ENCODE data around the gene ADM. TPM values are rescaled to one million over a fixed set of nuclear protein-coding genes. Genes with fewer than 3 reads are reported as not detected.

ADM gene
- total and polyA plus RNA-seq, 8 donors = 4.1 to 20.0 (median 7.4) TPM

GRCh38 chr11:10327254-10327653 is 22.4 kb downstream of the ADM start:
- peak overlapping the region in 2 of 4 donors; percentile 58 to 64 for H3K27ac ChIP-seq

GRCh38 chr11:10328314-10329098 is 23.6 kb downstream of the ADM start:
- WGBS, 2 donors = 50 to 60% methylated on average over 3 of the region's 3 CpGs
- H3K27ac ChIP-seq = peak overlapping the region; percentile 42 to 65 (median 56)
- intact Hi-C loops (cut with DNase I) = loop anchor here in 1 of 3 donors (10.0 kb wide), 1 partner anchor 574 kb away; no protein-coding TSS in a partner anchor
- no peak for TF ChIP-seq CTCF (IDR thresholded peaks at IDR 0.05)
- H3K36me3 ChIP-seq = no peaks in the 10 kb centered on the region
- no peaks in the 10 kb centered on the region for H3K9me3 ChIP-seq
- no peak for FAIRE-seq
- H3K4me3 ChIP-seq = no peak overlapping the region
- H3K27me3 ChIP-seq = no peaks in the 10 kb centered on the region
- peak in 1 of 6 donors; percentile 33 for DNase-seq
- peaks cover 25 to 40% (median 37%) of the 10 kb centered on the region in 3 donors for H3K4me1 ChIP-seq
- ATAC-seq = peak; percentile 20 to 68 (median 52)

More at GRCh38 chr11:10327254-10327653, 22.4 kb downstream of the ADM start:
- no peaks in the 10 kb centered on the region for H3K27me3 ChIP-seq
- H3K36me3 ChIP-seq = no peaks in the 10 kb centered on the region
- ATAC-seq (peak; percentile 5 to 47 (median 10)), DNase-seq (no peak), FAIRE-seq (no peak)
- peaks cover 25 to 48% (median 40%) of the 10 kb centered on the region in 3 donors for H3K4me1 ChIP-seq
- H3K4me3 ChIP-seq = no peak overlapping the region
- TF ChIP-seq CTCF (IDR thresholded peaks at IDR 0.05) = no peak
- intact Hi-C loops (cut with DNase I) = loop anchor here in 1 of 3 donors (10.0 kb wide), 1 partner anchor 572 kb away; no protein-coding TSS in a partner anchor
- H3K9me3 ChIP-seq = no peaks in the 10 kb centered on the region

- ATAC-seq = no peak
Observed at GRCh38 chr11:10329356-10329755, 24.5 kb downstream of the ADM start.

GRCh38 chr11:10329935-10330334 is 25.1 kb downstream of the ADM start:
- FAIRE-seq (peak; percentile 5), ATAC-seq (no peak), DNase-seq (no peak)
- Histone ChIP-seq H3K27ac (peak overlapping the region in 1 of 4 donors; percentile 64), H3K9me3 (no peaks in the 10 kb centered on the region), H3K36me3 (no peaks in the 10 kb centered on the region), H3K4me3 (no peak overlapping the region), H3K4me1 (peaks cover 25 to 37% (median 34%) of the 10 kb centered on the region in 3 donors), H3K27me3 (no peaks in the 10 kb centered on the region)
- no peak for TF ChIP-seq CTCF (IDR thresholded peaks at IDR 0.05)
- intact Hi-C loops (cut with DNase I) = loop anchor here in 1 of 3 donors (10.0 kb wide), 1 partner anchor 575 kb away; no protein-coding TSS in a partner anchor
- 67 to 70% methylated on average over 2 of the region's 2 CpGs for WGBS, 2 donors

More at GRCh38 chr11:10329356-10329755, 24.5 kb downstream of the ADM start:
- no peak overlapping the region for H3K4me3 ChIP-seq
- 88 to 98% methylated on average over 2 of the region's 2 CpGs for WGBS, 2 donors
- peak overlapping the region in 1 of 4 donors; percentile 64 for H3K27ac ChIP-seq
- H3K36me3 ChIP-seq = no peaks in the 10 kb centered on the region
- TF ChIP-seq CTCF (IDR thresholded peaks at IDR 0.05) = no peak
- H3K4me1 ChIP-seq = peaks cover 25 to 37% (median 36%) of the 10 kb centered on the region in 3 donors
- no peaks in the 10 kb centered on the region for H3K27me3 ChIP-seq
- FAIRE-seq = no peak
- H3K9me3 ChIP-seq = no peaks in the 10 kb centered on the region
- intact Hi-C loops (cut with DNase I) = loop anchor here in 1 of 3 donors (10.0 kb wide), 1 partner anchor 575 kb away; no protein-coding TSS in a partner anchor
- DNase-seq = no peak

Data from pancreas (tissue), 10 donors.